ENCODE results near the gene PLXND1. TPM values are rescaled to one million over a fixed set of nuclear protein-coding genes. Genes with fewer than 3 reads are reported as not detected.

Gene PLXND1
- total RNA-seq, 4 donors from 2014 or later: 191 to 351 (median 205) TPM

GRCh38 chr3:129632977-129633376 is 26.5 kb upstream of the PLXND1 start:
- TF ChIP-seq CTCF (IDR thresholded peaks at IDR 0.05; ENCODE audit: low read depth): no peak

- no peak for TF ChIP-seq CTCF (IDR thresholded peaks at IDR 0.05; ENCODE audit: low read depth)
Observed at GRCh38 chr3:129632556-129632955, 26.1 kb upstream of the PLXND1 start.

- no peak for TF ChIP-seq CTCF (IDR thresholded peaks at IDR 0.05; ENCODE audit: low read depth)
Observed at GRCh38 chr3:129632056-129632455, 25.6 kb upstream of the PLXND1 start.

GRCh38 chr3:129629011-129629410 is 22.5 kb upstream of the PLXND1 start:
- TF ChIP-seq CTCF (IDR thresholded peaks at IDR 0.05; ENCODE audit: low read depth): no peak

GRCh38 chr3:129628169-129628522 is 21.7 kb upstream of the PLXND1 start:
- TF ChIP-seq CTCF (IDR thresholded peaks at IDR 0.05; ENCODE audit: low read depth): no peak

- no peak for TF ChIP-seq CTCF (IDR thresholded peaks at IDR 0.05; ENCODE audit: low read depth)
Observed at GRCh38 chr3:129627350-129628168, 21.1 kb upstream of the PLXND1 start.

GRCh38 chr3:129626744-129627349 is 20.4 kb upstream of the PLXND1 start:
- TF ChIP-seq CTCF (IDR thresholded peaks at IDR 0.05; ENCODE audit: low read depth): no peak
